UCSD-AML1 (cell line): ENCODE measurements around the gene VAV2.
"Not testable (repeated sequence)": the region's sequence is repeated elsewhere in the genome, so short reads cannot be mapped to it uniquely, and the experiment has no call there.

Source experiments
- DNase-seq: peaks from one replicate; lab custom pipeline; 2025; ENCODE audit not compliant: unreplicated experiment; lab: John Stamatoyannopoulos, UW

The VAV2 gene

DNA sequence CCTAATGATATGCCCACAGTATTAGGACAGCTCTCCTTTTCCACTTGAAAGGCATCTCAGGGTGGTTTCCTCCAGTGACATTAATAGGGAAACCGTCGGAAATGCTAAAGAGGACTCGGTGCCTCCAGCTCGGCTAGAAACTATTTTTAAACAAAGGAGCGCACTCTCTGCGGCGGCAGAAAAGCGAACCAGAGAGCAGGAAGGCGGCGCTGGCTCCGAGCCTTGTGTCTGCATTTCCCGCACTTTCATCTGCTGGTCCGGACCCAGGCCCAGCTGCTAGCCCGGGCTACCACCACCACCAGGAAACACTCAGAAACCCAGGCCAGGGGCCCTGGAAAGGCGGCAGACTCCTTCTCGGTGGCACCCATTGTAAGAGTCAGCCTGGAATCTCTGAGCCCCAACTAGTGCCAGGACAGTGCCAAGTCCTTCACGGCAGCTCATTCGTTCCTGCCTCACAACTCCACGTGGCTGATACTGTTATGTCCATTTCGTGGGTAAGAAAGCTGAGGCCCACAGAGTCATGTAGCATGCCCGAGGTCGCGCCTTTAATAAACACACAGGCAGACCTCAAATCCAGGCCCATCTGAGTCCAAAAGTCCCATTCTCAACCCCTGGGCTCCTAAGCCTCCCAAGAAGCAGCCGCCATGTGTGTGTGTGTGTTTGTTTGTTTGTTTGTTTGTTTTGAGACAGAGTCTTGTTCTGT lies 73.9 kb downstream of the VAV2 start:
- no peak for DNase-seq

DNA sequence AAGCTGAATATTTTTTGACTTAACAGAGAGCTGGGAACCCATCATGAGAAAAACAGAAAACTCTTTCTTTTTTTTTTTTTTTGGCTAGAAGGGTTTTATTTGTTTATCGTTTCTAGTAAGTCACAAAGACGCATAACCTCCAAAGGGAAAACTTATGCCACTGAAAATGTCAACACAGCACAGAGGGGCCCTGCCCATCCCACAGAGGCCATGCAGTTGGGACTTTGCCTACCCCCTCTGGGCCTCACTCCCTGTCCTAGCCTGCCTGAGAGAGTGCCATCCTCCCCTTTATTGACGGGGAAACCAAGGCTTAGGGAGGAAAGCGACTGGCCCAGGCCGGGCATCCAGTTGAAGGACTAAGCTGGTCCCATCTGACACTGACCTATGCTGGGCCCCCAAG lies 74.7 kb downstream of the VAV2 start:
- DNase-seq = no peak

DNA sequence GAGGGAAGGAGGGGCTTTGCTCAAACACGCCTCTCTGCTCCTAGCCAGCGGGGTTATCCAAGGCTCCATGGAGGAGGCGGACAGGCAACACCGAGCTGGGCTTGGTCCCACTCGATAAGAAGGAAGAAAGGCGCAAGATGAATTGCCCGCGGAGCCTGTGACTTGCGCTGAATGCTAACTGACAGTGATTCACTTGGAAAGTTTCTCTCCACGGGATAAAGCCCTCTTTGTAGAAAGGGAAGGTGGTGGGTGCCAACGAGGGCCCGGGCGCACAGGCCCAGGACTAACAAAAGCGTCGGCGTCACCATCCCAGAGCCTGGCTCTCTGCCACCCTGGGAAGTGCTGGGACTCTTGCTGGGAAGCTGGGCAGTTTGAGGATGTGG lies 76.0 kb downstream of the VAV2 start:
- DNase-seq = no peak

DNA sequence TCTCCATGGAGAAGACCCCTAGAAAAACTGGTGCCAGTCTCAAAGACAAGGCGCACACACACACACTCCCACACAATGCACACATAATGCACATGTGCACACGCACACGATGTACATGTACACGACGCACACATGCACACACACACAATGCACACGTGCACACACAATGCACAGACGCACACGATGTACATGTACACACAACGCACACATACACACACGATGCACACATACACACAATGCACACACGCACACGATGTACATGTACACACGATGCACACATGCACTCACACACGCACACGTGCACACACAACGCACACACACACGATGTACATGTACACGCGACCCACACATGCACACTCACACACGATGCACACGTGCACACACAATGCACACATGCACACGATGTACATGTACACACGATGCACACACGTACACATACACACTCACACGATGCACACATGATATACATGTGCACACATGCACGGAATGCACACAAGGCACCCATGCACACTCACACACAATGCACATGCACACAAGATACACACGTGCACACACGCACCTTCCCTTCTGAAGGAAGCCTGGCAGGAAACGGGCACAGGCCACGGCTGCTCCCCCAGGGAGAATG lies 76.5 kb downstream of the VAV2 start:
- no peak for DNase-seq

DNA sequence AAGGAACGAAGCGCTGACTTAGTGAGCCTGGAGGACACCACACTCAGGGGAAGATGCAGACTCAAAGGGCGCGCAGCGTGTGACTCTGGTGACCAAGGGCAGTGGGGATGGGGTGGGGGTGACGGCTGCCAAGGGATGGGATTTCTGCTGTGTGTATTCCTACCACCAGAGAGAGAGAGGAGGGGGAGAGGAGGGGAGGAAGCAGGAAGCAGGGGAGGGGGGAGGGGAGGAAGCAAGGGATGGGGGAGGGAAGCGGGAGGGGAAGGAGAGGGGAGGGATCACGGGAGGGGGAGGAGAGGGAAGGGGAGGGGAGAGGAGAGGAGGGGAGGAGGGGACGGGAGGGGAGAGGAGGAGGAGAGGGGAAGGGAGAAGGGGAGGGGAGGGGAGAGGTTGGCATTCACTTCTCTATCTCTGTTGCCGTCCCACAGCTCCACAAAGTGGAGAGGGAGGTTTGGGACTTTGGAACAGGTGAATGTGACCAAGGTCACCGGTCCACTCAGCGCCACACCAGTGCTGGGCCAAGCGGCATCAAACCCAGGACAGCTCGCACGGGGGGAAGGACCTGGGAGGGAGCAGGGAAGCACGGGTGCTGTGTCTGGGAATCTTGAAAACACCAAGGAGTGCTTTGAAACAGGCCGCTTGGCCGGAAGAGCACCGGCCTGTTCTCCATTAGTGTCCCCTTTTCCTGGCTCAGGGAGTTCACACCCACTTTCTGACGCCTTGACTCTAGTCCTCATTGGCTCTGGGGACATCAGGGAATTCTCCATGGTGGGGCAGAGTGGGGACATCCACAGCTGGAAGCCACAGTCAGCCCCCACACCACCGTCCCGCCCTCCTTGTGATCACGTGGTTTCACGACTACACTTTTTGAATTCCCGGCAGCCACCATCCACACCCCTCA lies 77.4 kb downstream of the VAV2 start:
- DNase-seq = no peak

DNA sequence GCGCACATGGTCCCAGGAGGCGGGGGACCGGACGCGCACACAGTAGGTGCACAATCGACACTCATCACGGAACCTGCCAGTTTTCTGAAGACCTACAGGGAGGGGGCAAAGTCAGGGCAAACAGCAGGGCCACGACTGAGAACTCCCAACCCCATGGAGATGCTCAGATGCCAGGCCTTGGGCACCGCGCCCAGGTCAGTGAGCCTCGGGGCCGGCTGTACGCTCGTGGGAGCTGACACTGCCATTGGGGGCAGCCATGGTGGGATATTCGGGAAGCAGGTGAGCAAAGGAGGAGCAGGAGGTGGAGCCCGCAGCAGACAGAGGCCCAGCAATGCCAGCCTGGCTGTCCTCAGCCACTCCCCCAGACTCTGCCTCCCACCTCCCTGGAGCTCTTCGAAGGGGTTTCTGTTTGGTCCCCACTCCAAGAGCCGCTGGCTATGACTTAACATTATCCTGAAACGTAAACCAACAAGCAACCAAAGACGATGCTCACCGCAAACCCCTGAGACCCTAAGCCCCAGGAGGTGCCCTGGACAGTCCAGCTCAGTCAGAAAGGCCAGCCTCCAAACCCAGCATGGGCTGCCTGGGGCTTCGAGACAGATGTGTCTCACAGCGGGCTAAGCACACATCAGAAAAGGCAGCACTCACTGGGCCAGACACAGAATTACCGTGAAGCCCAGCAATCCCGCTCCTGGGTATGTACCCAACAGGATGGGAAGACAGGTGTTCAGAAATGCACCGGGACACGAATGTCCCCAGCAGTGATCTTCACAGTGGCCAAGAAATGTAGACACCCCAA lies 78.4 kb downstream of the VAV2 start:
- DNase-seq = no peak

DNA sequence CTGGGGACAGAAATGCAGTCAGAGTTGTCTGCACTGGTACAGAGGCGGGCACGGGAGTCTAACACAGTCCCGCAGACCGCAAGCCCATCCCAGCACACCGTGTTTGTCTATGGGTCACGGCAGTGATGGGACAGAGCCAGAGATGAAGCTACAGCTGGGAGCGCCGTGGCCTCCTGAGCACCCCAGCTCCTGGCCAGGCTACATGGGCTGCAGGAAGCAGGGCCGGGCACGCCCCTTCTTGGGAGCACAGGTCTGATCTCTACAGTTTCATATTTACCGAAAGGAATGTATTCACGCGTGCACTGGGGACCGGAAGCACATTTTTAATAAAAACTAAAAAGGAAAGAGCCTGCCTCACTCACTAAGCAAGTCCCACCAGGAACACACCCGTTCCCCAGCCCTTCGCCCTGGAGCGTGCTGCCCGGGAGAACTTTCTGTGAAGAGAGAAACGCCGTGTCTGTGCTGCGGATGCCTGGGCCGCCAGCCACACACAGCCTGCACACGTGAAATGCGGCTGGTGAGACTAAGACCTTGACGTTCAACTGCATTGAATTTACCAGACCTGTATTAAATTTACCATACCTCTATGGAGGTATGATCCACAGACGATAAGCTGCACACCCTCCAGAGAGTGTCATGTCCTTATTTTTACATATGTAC lies 81.1 kb downstream of the VAV2 start:
- no peak for DNase-seq

DNA sequence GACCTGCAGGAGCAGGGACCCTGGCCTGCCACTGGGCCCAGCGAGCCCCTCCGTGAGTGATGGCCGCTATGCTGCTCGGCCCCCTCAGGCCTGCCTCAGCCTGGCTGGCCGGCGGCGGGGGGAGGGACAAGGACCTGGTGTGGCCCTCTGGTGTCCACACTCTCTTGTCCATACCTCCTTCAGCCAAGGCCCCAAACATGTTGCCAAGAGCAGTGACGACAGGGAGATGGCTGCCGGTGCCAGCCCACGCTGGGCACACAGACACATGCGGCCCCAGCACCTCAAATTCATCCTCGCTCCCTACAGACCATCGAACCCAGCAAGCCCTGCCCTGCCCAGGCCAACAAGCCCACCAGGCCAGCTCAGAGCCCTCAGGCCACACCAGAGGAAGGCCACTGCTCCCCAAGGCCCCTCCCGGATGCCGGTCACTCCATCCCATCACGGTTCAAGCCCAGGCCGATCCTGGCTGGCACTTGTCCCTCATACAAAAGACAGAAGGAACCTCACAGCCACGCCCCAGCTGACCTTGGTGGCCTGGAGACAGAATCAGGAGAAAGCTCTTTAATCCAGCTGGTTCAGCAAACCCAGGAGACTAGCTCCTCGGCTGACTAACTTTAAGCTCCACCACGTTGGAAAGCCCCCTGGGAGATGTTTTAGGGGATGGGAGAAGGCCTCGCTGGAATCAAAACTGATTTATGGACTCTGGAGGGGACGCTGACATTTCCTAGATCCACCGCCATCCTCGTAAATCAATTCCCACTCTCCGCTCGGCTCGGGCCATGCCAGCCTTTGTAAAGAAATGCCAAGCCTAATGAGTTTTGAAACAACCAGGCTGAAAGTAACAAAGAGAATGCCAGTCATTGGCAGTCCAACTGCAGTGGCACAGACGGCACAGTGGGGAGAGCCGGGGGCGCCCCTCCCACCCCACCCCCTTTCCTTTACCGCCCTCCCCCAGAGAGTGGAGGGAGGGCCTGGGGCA lies 84.9 kb downstream of the VAV2 start:
- no peak for DNase-seq

DNA sequence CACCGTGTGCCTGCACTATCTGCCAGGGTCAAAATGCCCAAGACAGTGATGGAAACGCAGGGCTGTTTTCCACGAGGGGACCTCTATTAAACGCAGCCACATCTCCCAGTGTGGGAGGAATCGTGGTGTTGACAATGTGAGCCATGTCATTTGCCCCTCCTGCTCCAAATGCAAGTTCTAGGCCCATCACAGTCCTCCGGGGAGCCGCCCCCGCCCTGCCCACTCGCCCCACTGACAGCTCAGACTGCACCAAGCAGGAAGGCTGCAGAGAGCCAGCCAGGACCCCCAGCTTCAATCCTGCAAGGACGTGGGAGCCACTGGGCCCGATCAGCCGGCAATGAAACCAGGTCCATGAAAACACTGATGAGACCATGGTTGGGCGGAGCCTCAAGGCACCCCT lies 85.9 kb downstream of the VAV2 start:
- no peak for DNase-seq

DNA sequence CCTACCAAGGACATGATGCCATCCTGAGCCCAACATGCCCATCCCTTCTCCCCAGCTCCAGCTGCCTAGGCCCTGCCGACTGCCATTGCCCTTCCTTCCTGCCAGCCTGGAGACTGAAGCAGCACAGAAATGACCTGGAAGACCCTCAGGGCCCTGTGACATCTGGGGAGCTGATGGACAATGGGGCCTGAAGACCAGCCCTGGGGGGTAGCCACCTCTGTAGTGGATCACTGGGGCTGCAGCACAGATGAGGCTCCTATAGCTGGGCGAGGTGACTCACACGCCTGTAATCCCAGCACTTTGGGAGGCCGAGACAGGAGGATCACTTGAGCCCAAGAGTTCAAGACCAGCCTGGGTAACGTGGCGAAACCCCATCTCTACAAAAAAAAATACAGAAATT lies 86.6 kb downstream of the VAV2 start:
- no peak for DNase-seq

DNA sequence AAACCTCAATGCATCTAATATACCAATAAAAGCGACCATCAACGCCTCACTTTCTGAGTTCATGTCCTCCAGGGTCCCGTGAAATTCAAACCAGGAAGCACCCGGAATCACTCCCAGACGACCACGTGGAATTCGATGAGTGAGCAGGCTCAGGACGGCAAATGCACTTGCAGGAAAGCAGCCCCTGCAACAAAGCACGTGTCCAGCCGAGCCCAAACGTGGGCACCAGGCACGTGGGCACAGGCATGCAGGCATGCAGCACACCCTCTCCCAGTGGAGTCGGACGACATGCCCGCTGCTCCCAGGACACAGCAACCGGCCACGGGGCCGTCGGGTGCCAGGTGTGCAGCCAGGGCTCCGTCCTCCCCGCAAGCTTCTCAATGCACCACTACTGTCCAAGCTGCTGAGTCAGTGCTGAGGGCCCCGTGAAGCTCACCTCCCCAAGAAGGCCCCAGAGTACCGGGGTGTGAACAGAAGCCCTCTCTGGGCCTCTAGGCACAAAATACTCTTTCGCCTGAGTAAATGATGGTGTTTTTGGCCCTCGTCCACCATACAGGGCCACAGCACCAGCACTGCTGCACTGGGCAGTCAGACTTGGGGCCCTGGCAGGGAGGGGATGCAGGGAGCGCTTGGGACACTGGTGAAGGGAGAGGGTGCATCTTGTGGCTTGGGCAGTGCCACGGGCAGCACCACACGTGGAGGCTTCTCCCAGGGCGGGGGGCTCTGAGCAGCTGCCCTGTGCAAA lies 87.6 kb downstream of the VAV2 start:
- no peak for DNase-seq

DNA sequence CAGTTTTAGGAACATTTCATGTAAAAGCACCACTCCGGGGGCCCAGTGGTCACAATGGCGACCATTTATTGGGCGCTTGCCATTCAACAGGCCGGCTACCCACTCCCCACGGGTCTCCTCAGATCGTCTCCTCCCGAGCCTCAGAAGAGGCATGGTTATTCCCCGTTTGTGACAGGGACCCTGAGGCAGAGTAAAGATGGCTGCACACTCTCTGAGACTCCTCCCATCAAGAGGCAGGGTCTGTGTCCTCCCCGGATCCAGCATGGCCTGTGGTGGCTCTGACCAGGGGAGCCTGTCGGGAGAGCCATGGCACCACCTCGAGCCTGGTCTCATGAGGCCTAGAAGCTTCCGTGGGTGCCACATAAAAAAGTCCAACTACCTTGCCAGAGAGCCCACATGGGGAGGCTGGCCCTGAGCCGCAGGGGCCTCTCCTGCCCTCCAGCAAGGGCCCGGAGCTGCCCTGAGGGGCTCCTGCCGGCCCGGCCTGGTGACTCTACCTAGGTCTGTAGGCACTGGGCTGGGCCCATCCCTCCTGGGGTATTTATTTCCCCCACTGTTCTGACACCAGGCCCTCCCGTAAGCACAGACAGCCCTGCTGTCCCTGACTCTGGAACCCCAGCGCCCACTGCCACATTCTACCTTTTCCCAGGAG lies 90.8 kb downstream of the VAV2 start:
- DNase-seq = no peak

DNA sequence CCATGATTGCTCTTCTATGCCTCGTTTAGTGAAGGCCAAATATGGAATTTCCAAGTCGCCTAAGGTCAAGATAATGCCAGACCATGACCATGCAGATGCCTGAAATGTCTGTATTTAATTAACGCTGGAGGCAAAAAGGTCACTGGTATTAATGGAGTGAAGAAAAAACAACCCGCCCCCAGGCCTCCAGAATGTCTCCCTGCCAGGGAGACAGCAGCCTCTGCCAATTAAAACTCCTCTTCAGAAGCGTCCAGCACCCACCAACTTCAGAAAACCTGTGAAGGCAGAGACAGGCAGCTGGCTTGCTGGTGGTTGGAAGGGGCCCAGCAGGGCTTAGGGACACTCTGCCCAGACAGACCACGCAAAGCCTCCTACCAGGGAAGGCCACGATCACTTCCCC lies 94.4 kb downstream of the VAV2 start:
- DNase-seq = no peak

DNA sequence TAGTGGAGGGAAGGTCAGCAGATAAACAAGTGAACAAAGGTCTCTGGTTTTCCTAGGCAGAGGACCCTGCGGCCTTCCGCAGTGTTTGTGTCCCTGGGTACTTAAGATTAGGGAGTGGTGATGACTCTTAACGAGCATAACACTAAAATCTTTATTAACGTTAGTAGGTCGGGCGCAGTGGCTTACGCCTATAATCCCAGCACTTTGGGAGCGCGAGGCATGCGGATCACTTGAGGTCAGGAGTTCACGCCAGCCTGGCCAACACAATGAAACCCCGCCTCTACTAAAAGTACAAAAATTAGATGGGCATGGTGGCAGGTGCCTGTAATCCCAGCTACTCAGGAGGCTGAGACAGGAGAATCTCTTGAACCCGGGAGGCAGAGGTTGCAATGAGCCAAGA lies 96.1 kb downstream of the VAV2 start:
- DNase-seq = not testable (repeated sequence)

DNA sequence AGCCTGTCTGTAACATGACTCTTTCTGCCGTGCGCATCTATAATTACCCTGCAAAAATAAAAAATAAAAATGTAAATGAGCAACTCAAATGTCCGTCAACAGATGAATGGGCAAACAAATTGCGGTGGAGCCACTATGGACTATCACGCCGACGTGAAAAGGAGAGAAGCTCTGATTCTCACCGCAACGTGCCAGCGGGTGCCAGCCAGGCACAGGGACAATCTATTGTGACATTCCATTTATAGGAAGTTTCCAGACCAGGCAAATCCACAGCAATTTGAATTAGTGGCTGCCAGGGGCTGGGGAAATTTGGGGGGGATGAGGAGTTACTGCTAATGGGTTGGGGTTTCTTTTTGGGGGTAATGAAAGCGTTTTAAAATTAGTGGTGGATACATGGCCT lies 96.8 kb downstream of the VAV2 start:
- DNase-seq = no peak

DNA sequence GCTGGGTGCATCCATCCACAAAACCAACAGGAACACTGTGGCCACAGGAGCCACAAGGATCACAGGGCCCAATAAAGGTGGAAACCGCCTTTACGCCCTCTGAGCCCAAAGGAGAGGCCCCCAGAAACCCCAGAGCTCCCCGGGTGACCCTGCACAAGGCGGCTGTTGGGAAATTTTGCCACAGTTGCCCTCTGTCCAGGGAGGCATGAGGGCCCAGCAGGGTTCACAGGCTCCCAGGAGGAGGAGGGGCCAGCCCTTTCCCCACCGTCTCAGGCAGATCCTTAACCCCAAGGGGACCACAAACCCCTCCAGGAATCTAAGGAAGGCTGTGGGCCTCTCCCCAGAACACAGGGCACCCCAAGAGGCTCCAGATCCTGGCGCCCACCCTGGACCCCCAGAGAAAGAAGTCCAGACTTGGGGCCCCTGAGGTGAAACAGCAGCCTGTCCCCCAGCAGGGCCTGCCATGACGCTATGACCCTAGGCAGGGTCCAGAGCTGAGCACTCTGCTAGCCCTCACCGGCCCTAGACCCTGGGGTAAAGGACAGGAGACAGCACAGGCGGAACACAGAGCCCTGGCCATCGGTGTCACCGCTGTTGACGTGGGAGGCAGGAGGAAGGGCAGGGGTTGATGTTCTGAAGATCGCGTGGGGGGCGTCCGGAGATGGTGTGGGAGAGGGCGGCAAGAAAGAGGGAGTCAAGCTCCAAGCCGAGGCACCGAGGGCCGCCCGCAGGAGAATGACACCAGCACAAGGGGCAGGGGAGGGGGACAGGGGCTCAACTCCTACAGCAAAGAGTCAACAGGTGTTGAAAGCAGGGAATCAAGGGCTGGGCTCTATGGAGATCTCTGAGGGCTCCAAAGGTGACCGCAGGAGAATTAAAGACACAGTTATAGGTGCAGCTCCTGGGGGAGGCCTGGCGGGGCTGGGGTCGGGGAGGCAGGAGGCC lies 97.5 kb downstream of the VAV2 start:
- DNase-seq = no peak
